Vagina (tissue), 2 donors: ENCODE data around the gene NUDT12.

Source experiments
- CTCF ChIP-seq, 3 experiments: fragments of 450-650 bp in 2 of 3; fragments of 200-600 bp in 1 of 3; sonication (generic) in 1 of 3; IDR thresholded peaks; one replicate each; pipeline ENCODE4 v1.5.1; 2017 to 2019; ENCODE audit warnings: antibody characterized with exemption in 3 of 3, mild to moderate bottlenecking in 2 of 3, moderate library complexity in 2 of 3
- POLR2A ChIP-seq, 2 donors: fragments of 450-650 bp; IDR thresholded peaks; one replicate each; pipeline ENCODE4 v1.6.1; 2017; ENCODE audit warnings: antibody characterized with exemption in 2 of 2, mild to moderate bottlenecking in 2 of 2, moderate library complexity in 2 of 2
- POLR2AphosphoS5 ChIP-seq, 2 donors: sonication (generic); formaldehyde crosslinking; IDR thresholded peaks; one replicate each; pipeline ENCODE4 v1.9.0; 2017; ENCODE audit warnings: antibody characterized with exemption in 2 of 2, mild to moderate bottlenecking in 2 of 2, low read depth in 1 of 2; ENCODE audit not compliant: insufficient read depth in 1 of 2

GRCh38 chr5:103519550-103519949, 43.0 kb downstream of the NUDT12 start:
- TF ChIP-seq POLR2AphosphoS5 (IDR thresholded peaks at IDR 0.05; ENCODE audit: insufficient read depth in 1 of 2, low read depth in 1 of 2) (no peak), CTCF (IDR thresholded peaks at IDR 0.05) (no peak), POLR2A (IDR thresholded peaks at IDR 0.05) (no peak)
